HG03521 (cell line): ENCODE measurements around the gene NEU2.
"Not testable (repeated sequence)": the region's sequence is repeated elsewhere in the genome, so short reads cannot be mapped to it uniquely, and the experiment has no call there.

ENCODE experiments used
- ATAC-seq: cut with Tn5 transposase; IDR thresholded peaks from one replicate; pipeline ENCODE4 v1.9.1; 2021; ENCODE audit warnings: mild to moderate bottlenecking, moderate library complexity; ENCODE audit not compliant: unreplicated experiment

NEU2 gene

GRCh38 chr2:233010569-233011267 is 21.8 kb upstream of the NEU2 start:
- ATAC-seq = no peak

- ATAC-seq = no peak
Measured at GRCh38 chr2:233011268-233011650, 21.2 kb upstream of the NEU2 start.

- no peak for ATAC-seq
Measured at GRCh38 chr2:233011702-233012131, 20.8 kb upstream of the NEU2 start.

GRCh38 chr2:233012301-233012971 is 20.0 kb upstream of the NEU2 start:
- no peak for ATAC-seq

- ATAC-seq = no peak
Measured at GRCh38 chr2:233013027-233013461, 19.4 kb upstream of the NEU2 start, which contains the start of gene NGEF. NGEF (minus strand) TSS chr2:233013256; CDS start chr2:232974890, 38,366 bp downstream.

GRCh38 chr2:233013650-233014049 is 18.8 kb upstream of the NEU2 start:
- no peak for ATAC-seq

GRCh38 chr2:233015019-233015645 is 17.3 kb upstream of the NEU2 start:
- no peak for ATAC-seq

GRCh38 chr2:233017947-233018346 is 14.5 kb upstream of the NEU2 start:
- ATAC-seq = no peak

- not testable (repeated sequence) for ATAC-seq
Measured at GRCh38 chr2:233019610-233020009, 12.9 kb upstream of the NEU2 start.

GRCh38 chr2:233020454-233020853 is 12.0 kb upstream of the NEU2 start:
- ATAC-seq = no peak

- ATAC-seq = no peak
Measured at GRCh38 chr2:233021771-233022170, 10.7 kb upstream of the NEU2 start.

GRCh38 chr2:233022561-233022960 is 9.9 kb upstream of the NEU2 start:
- no peak for ATAC-seq

GRCh38 chr2:233023007-233023760 is 9.3 kb upstream of the NEU2 start:
- no peak for ATAC-seq

GRCh38 chr2:233023761-233024410 is 8.6 kb upstream of the NEU2 start:
- ATAC-seq = no peak

GRCh38 chr2:233025706-233026105 is 6.8 kb upstream of the NEU2 start:
- ATAC-seq = no peak

- ATAC-seq = no peak
Measured at GRCh38 chr2:233026198-233026813, 6.2 kb upstream of the NEU2 start.

GRCh38 chr2:233029321-233029720 is 3.2 kb upstream of the NEU2 start:
- ATAC-seq = no peak

GRCh38 chr2:233031556-233032500 is 644 bp upstream of the NEU2 start:
- ATAC-seq = no peak

- ATAC-seq = no peak
Measured at GRCh38 chr2:233033672-233034071, 1.2 kb downstream of the NEU2 start.
